ENCODE data around the gene DLG1.
"Not testable (repeated sequence)": the region's sequence is repeated elsewhere in the genome, so short reads cannot be mapped to it uniquely, and the experiment has no call there.

Gene DLG1

DNA sequence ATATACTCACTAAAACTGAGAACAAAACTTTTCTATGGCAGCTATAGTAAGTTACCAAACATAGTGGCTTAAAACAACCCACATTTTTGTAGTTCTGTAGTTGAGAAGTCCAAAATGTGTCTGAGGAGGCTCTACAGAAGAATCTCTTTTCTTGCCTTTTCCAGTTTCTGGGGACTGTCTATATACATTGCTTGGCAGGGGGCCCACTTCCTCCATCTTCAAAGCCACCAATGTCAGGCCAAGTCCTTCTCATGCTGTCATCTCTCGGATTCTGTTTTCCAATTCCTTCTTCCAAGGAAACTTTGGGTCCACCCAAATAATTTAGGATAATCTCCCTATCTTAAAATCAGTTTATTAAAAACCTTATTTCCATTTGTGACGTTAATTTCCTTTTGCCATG, 92.7 kb downstream of the DLG1 start:
- TF ChIP-seq, protein P1, sequence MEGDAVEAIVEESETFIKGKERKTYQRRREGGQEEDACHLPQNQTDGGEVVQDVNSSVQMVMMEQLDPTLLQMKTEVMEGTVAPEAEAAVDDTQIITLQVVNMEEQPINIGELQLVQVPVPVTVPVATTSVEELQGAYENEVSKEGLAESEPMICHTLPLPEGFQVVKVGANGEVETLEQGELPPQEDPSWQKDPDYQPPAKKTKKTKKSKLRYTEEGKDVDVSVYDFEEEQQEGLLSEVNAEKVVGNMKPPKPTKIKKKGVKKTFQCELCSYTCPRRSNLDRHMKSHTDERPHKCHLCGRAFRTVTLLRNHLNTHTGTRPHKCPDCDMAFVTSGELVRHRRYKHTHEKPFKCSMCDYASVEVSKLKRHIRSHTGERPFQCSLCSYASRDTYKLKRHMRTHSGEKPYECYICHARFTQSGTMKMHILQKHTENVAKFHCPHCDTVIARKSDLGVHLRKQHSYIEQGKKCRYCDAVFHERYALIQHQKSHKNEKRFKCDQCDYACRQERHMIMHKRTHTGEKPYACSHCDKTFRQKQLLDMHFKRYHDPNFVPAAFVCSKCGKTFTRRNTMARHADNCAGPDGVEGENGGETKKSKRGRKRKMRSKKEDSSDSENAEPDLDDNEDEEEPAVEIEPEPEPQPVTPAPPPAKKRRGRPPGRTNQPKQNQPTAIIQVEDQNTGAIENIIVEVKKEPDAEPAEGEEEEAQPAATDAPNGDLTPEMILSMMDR (conservative IDR thresholded peaks at IDR 0.05; ENCODE audit: low read length): no peak
- H3K4me3 ChIP-seq (ENCODE audit: low read length): no peak overlapping the region
- DNase-seq (ENCODE audit: low read depth): no peak

DNA sequence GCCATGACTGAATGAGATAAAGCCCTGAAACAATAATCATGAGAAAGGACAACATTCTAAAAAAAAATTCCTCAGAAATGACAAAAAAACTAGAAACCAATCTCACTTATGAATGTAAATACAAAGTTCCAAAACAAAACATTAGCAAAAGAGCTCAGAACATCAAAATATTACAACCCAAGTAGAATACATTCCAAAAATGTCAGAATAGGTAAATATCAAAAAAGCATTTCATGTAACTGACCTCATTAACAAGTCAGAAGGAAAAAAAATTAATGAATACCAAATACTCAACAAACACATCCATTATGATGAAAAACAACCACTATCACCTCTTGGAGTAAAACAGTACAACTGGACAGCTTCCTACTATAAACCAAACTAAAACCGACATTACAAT, 93.1 kb downstream of the DLG1 start:
- TF ChIP-seq, protein P1 (conservative IDR thresholded peaks at IDR 0.05; ENCODE audit: low read length): no peak
- no peak for DNase-seq (ENCODE audit: low read depth)
- H3K4me3 ChIP-seq (ENCODE audit: low read length): no peak overlapping the region

GRCh38 chr3:197204736-197205135, 93.7 kb downstream of the DLG1 start:
- H3K4me3 ChIP-seq (ENCODE audit: low read length): no peak overlapping the region
- TF ChIP-seq, protein P1 (conservative IDR thresholded peaks at IDR 0.05; ENCODE audit: low read length): no peak
- no peak for DNase-seq (ENCODE audit: low read depth)

DNA sequence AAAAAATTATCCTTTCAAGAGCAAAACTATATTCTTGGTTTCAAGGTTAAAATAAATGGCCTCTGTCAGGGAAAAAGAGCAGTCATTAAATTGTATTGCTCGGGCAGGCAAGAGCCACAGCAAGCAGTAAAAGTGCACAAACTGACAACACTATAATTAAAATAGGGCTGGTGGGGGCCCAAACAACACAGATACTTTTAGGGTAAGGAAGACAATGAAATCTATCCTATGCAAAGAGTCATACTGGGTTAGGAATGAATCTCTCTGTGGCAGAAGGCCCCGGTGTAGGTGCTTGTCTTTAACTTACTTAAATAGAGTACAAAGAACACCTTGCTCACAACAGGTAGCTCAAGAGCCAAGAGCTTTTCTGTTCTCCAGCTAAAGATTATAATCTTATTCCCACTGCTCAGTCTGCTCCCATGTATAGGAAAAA, 94.7 kb downstream of the DLG1 start:
- TF ChIP-seq, protein P1 (conservative IDR thresholded peaks at IDR 0.05; ENCODE audit: low read length): no peak
- DNase-seq (ENCODE audit: low read depth): no peak
- H3K4me3 ChIP-seq (ENCODE audit: low read length): no peak overlapping the region

DNA sequence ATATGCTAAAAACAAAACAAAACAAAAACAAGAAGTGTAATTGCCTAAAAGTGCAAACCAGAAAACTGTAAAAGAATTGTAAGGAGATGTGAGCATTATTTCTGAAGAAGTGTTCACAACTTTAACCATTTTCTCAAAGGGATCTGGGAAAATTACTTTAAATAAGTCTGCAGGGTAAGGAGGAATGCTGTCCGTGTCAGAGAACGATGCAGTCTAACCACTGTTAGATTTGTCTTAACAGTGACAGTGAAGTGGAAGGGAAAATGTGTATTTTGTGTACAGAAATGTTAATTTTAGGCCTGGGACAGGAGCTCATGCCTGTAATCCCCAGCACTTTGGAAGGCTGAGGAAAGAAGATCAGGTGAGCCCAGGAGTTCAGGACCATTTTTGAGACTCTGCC, 95.7 kb downstream of the DLG1 start:
- no peak for DNase-seq (ENCODE audit: low read depth)
- no peak overlapping the region for H3K4me3 ChIP-seq (ENCODE audit: low read length)
- TF ChIP-seq, protein P1 (conservative IDR thresholded peaks at IDR 0.05; ENCODE audit: low read length): no peak

DNA sequence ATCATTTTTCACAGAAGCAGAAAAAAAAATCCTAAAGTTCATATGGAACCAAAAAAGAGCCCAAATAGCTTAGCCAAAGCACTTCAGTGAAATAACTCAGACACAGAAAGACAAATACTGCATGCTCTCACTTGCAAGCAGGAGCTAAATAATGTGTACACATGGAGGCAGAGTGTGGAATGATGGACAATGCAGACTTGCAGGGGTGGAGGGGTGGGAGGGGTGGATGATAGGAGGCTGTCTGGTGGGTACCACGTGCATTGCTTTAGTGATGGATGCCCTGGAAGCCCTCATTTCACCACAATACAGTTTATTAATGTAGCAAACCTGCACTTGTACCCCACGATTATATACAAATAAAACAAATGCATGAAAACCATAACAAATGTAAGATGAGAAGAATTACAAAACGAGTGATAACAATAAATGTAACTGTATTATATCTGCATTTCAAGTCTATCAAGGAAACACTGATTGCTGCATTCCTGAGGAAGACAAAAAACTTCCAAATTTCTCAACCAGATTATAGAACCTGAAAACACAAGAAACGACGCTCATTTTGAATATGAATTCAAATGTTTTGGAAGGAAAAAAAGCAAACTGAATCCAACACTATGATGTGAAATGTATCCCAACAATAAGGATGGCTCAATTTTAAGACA, 96.5 kb downstream of the DLG1 start:
- DNase-seq (ENCODE audit: low read depth): no peak
- TF ChIP-seq, protein P1 (conservative IDR thresholded peaks at IDR 0.05; ENCODE audit: low read length): no peak
- H3K4me3 ChIP-seq (ENCODE audit: low read length): no peak overlapping the region

DNA sequence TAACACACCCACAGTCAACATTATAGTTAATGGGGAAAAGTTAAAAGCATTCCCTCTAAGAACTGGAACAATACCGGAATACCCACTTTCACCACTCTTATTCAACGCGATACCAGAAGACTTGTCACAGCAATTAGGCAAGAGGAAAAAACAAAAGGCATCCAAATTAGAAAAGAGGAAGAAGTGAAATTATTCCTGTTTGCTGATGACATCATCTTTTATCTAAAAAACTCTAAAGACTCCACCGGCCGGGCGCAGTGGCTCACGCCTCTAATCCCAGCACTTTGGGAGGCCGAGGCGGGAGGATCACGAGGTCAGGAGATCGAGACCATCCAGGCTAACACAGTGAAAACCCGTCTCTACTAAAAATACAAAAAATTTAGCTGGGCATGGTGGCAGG, 97.6 kb downstream of the DLG1 start:
- not testable (repeated sequence) for H3K4me3 ChIP-seq (ENCODE audit: low read length); DNase-seq (ENCODE audit: low read depth)
